ENCODE measurements around the gene RASA3. TPM values are rescaled to one million over a fixed set of nuclear protein-coding genes. Genes with fewer than 3 reads are reported as not detected.
"Not testable (repeated sequence)": the region's sequence is repeated elsewhere in the genome, so short reads cannot be mapped to it uniquely, and the experiment has no call there.

The RASA3 gene
- total RNA-seq, 1 experiment from 2014 or later = 18.6 TPM

DNA sequence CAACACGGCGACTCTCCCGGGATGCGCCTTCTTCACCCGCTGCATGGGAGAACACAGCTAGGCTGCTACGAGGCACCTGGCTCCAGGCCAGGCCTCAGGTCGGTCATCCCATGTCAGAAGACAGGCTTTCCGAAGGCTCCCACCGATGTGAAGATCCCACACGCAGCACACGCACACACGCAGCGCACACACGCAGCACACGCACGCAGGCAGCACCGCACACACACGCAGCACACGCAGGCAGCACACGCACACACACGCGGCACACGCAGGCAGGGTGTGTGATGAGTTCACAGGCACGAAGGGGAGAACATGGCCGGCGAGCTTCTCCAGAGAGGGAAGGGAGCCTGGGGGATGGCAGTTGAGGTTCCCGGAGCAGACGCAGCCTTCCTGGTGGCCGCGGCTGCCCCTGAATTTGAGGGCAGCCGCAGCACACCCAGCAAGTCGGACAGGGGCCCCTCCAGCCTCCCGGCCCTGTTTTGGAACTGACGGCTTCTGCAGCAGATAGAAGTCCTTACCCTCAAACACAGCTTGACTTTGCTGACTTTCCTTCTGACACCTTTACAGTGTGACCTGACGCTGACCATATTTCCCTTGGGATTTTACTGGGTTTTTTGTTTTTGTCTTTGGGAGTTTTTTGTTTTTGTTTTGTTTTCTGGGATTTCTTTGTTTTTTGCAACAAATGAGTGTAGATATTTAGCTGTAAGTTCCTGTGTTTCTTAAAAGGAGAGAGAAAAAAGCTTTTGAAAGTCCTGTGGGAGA, 55.9 kb downstream of the RASA3 start:
- Histone ChIP-seq H3K27me3 (ENCODE audit: insufficient read depth, low read length) (no peaks in the 10 kb centered on the region), H3K4me2 (ENCODE audit: low read length) (no peak overlapping the region), H3K9me3 (ENCODE audit: control insufficient read depth in 1 of 2, insufficient read depth in 1 of 2, low read depth in 1 of 2, low read length in 2 of 2) (no peaks in the 10 kb centered on the region), H3K79me2 (ENCODE audit: insufficient read depth, low read length) (peaks cover 32% of the 10 kb centered on the region), H4K20me1 (ENCODE audit: insufficient read depth) (no peaks in the 10 kb centered on the region), H3K9ac (ENCODE audit: low read length) (no peak overlapping the region), H3K36me3 (ENCODE audit: control insufficient read depth in 1 of 2, insufficient read depth in 2 of 2, low read length in 2 of 2) (0 out of 4 replicates have a peak, but pooled peaks cover 0 to 2% of the 10 kb centered on the region in 2 experiments), H2AFZ (ENCODE audit: low read depth, low read length, poor library complexity, severe bottlenecking) (no peak overlapping the region), H3K4me3 (replicated peaks in 1 of 2; ENCODE audit: low read depth in 1 of 2, low read length in 2 of 2) (no peak overlapping the region), H3K9me2 (ENCODE audit: insufficient read depth) (no peaks in the 10 kb centered on the region), H3K27ac (ENCODE audit: low read depth, low read length) (no peak overlapping the region), H3K4me1 (ENCODE audit: control insufficient read depth in 1 of 2, insufficient read depth in 2 of 2, low read length in 2 of 2) (peaks cover 13 to 18% of the 10 kb centered on the region in 2 experiments; a peak in 3 of 4 replicates)
- no peak for TF ChIP-seq SRF (IDR thresholded peaks at IDR 0.05; ENCODE audit: low read depth)
- CTCF ChIA-PET = no interaction called here
- DNase-seq (ENCODE audit: low read depth, low spot score) (no peak), ATAC-seq (no peak)
- RAD21 ChIA-PET (ENCODE audit: low non-redundant PET in 1 of 2, low total read pairs in 2 of 2, uncharacterized antibody in 2 of 2, unreplicated experiment in 2 of 2) = no interaction called here
- POLR2A ChIA-PET = no interaction called here
- intact Hi-C loops (cut with micrococcal nuclease) = no loop called here
- BruUV-seq (replicated peaks) = no TSS peak

DNA sequence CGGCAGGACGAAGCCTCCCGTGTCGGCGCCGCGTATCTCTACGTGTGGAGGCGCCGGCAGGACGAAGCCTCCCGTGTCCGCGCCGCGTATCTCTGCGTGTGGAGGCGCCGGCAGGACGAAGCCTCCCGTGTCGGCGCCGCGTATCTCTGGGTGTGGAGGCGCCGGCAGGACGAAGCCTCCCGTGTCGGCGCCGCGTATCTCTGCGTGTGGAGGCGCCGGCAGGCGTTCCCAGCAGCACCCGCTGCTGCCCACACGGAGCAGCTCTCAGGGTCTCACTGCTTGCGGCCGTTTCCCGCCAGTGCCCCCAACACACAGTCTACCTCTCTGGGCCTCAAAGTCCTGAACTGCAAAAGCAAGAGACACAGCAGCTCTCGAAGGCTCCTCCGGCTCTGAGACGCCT, 56.6 kb downstream of the RASA3 start:
- H3K4me3 ChIP-seq (replicated peaks in 1 of 2; ENCODE audit: low read depth in 1 of 2, low read length in 2 of 2); ATAC-seq; BruUV-seq (replicated peaks); H4K20me1 ChIP-seq (ENCODE audit: insufficient read depth); H2AFZ ChIP-seq (ENCODE audit: low read depth, low read length, poor library complexity, severe bottlenecking); CTCF ChIA-PET; H3K4me2 ChIP-seq (ENCODE audit: low read length); RAD21 ChIA-PET (ENCODE audit: low non-redundant PET in 1 of 2, low total read pairs in 2 of 2, uncharacterized antibody in 2 of 2, unreplicated experiment in 2 of 2); DNase-seq (ENCODE audit: low read depth, low spot score); H3K9ac ChIP-seq (ENCODE audit: low read length); H3K9me2 ChIP-seq (ENCODE audit: insufficient read depth); H3K36me3 ChIP-seq (ENCODE audit: control insufficient read depth in 1 of 2, insufficient read depth in 2 of 2, low read length in 2 of 2); H3K27ac ChIP-seq (ENCODE audit: low read depth, low read length); H3K9me3 ChIP-seq (ENCODE audit: control insufficient read depth in 1 of 2, insufficient read depth in 1 of 2, low read depth in 1 of 2, low read length in 2 of 2); POLR2A ChIA-PET; H3K27me3 ChIP-seq (ENCODE audit: insufficient read depth, low read length); intact Hi-C loops (cut with micrococcal nuclease): not testable (repeated sequence)
- Histone ChIP-seq H3K79me2 (ENCODE audit: insufficient read depth, low read length) (peaks cover 25% of the 10 kb centered on the region), H3K4me1 (ENCODE audit: control insufficient read depth in 1 of 2, insufficient read depth in 2 of 2, low read length in 2 of 2) (peaks cover 13 to 18% of the 10 kb centered on the region in 2 experiments; a peak in 3 of 4 replicates)

All from HCT116 (cell line).